Memory B cell (primary cell): ENCODE measurements around the gene GRHL1.
"Not testable (repeated sequence)": the region's sequence is repeated elsewhere in the genome, so short reads cannot be mapped to it uniquely, and the experiment has no call there.

Source experiments
- ATAC-seq: fragments of 150-1000 bp; cut with Tn5 transposase; 2 replicates; pipeline ENCODE4 v1.10.0; 2021; ENCODE audit warnings: low read depth, mild to moderate bottlenecking, moderate library complexity
- DNase-seq, 2 donors: peaks; one replicate each; pipeline ENCODE4 v3.0.0; 2022; ENCODE audit warnings: low spot score in 2 of 2
- H3K27ac Mint-ChIP-seq: one replicate; pipeline ENCODE4 v1.8.0; 2022; ENCODE audit warnings: mild to moderate bottlenecking, moderate library complexity, mixed read lengths
- H3K27me3 Mint-ChIP-seq: one replicate; pipeline ENCODE4 v1.8.0; 2022; ENCODE audit warnings: mixed read lengths
- H3K36me3 Mint-ChIP-seq: one replicate; pipeline ENCODE4 v1.8.0; 2022; ENCODE audit warnings: mild to moderate bottlenecking, mixed read lengths
- H3K4me1 Mint-ChIP-seq: one replicate; pipeline ENCODE4 v1.8.0; 2022; ENCODE audit warnings: mixed read lengths
- H3K4me3 Mint-ChIP-seq: one replicate; pipeline ENCODE4 v1.8.0; 2022; ENCODE audit warnings: mild to moderate bottlenecking, moderate library complexity, mixed read lengths
- H3K9me3 Mint-ChIP-seq: one replicate; pipeline ENCODE4 v1.8.0; 2022; ENCODE audit warnings: mixed read lengths

The GRHL1 gene

GRCh38 chr2:10010861-10011605 lies 59.5 kb downstream of the GRHL1 start:
- ATAC-seq, H3K9me3 Mint-ChIP-seq, H3K4me1 Mint-ChIP-seq, H3K27me3 Mint-ChIP-seq, H3K27ac Mint-ChIP-seq, H3K4me3 Mint-ChIP-seq, DNase-seq, H3K36me3 Mint-ChIP-seq: not testable (repeated sequence)

GRCh38 chr2:10011606-10012325 lies 60.3 kb downstream of the GRHL1 start:
- H3K4me3 Mint-ChIP-seq, H3K36me3 Mint-ChIP-seq, ATAC-seq, H3K27me3 Mint-ChIP-seq, DNase-seq, H3K27ac Mint-ChIP-seq, H3K9me3 Mint-ChIP-seq, H3K4me1 Mint-ChIP-seq: not testable (repeated sequence)

GRCh38 chr2:10012366-10012962 lies 61.0 kb downstream of the GRHL1 start:
- H3K36me3 Mint-ChIP-seq, result not testable (repeated sequence)

GRCh38 chr2:10012963-10013461 lies 61.5 kb downstream of the GRHL1 start:
- no peaks in the 10 kb centered on the region for H3K36me3 Mint-ChIP-seq
- no peaks in the 10 kb centered on the region for H3K4me1 Mint-ChIP-seq
- ATAC-seq (no peak), DNase-seq (no peak)
- H3K4me3 Mint-ChIP-seq, result no peak overlapping the region
- no peaks in the 10 kb centered on the region for H3K9me3 Mint-ChIP-seq
- no peak overlapping the region for H3K27ac Mint-ChIP-seq
- peaks cover 4% of the 10 kb centered on the region for H3K27me3 Mint-ChIP-seq

More at GRCh38 chr2:10012366-10012962, 61.0 kb downstream of the GRHL1 start:
- H3K27ac Mint-ChIP-seq, H3K4me1 Mint-ChIP-seq, DNase-seq, H3K4me3 Mint-ChIP-seq, H3K9me3 Mint-ChIP-seq, H3K27me3 Mint-ChIP-seq, ATAC-seq: not testable (repeated sequence)

GRCh38 chr2:10013651-10014417 lies 62.3 kb downstream of the GRHL1 start:
- H3K4me3 Mint-ChIP-seq, ATAC-seq, H3K4me1 Mint-ChIP-seq, H3K36me3 Mint-ChIP-seq, H3K27me3 Mint-ChIP-seq, DNase-seq, H3K9me3 Mint-ChIP-seq, H3K27ac Mint-ChIP-seq: not testable (repeated sequence)

- Mint-ChIP-seq H3K9me3 (no peaks in the 10 kb centered on the region), H3K27me3 (peaks cover 6% of the 10 kb centered on the region), H3K36me3 (no peaks in the 10 kb centered on the region), H3K4me3 (no peak overlapping the region), H3K4me1 (no peaks in the 10 kb centered on the region), H3K27ac (no peak overlapping the region)
- no peak for DNase-seq
- ATAC-seq, result no peak
Observed at GRCh38 chr2:10014418-10015190, 63.1 kb downstream of the GRHL1 start.

GRCh38 chr2:10015376-10015989 lies 64.0 kb downstream of the GRHL1 start:
- ATAC-seq, H3K9me3 Mint-ChIP-seq, H3K36me3 Mint-ChIP-seq, DNase-seq, H3K27ac Mint-ChIP-seq, H3K4me3 Mint-ChIP-seq, H3K27me3 Mint-ChIP-seq, H3K4me1 Mint-ChIP-seq: not testable (repeated sequence)

GRCh38 chr2:10016001-10016801 lies 64.7 kb downstream of the GRHL1 start:
- Mint-ChIP-seq H3K36me3 (no peaks in the 10 kb centered on the region), H3K4me1 (no peaks in the 10 kb centered on the region), H3K27me3 (peaks cover 4% of the 10 kb centered on the region), H3K4me3 (no peak overlapping the region), H3K9me3 (no peaks in the 10 kb centered on the region), H3K27ac (no peak overlapping the region)
- DNase-seq (no peak), ATAC-seq (no peak)

GRCh38 chr2:10016802-10017258 lies 65.3 kb downstream of the GRHL1 start:
- Mint-ChIP-seq H3K4me3 (no peak overlapping the region), H3K4me1 (no peaks in the 10 kb centered on the region), H3K9me3 (no peaks in the 10 kb centered on the region), H3K27me3 (peaks cover 4% of the 10 kb centered on the region), H3K27ac (no peak overlapping the region), H3K36me3 (no peaks in the 10 kb centered on the region)
- ATAC-seq (no peak), DNase-seq (no peak)

GRCh38 chr2:10017313-10017941 lies 65.9 kb downstream of the GRHL1 start:
- Mint-ChIP-seq H3K4me3 (no peak overlapping the region), H3K27ac (no peak overlapping the region), H3K36me3 (no peaks in the 10 kb centered on the region), H3K9me3 (no peaks in the 10 kb centered on the region), H3K27me3 (peaks cover 4% of the 10 kb centered on the region), H3K4me1 (no peaks in the 10 kb centered on the region)
- ATAC-seq, result no peak
- no peak for DNase-seq

GRCh38 chr2:10019174-10019573 lies 67.7 kb downstream of the GRHL1 start:
- peaks cover 4% of the 10 kb centered on the region for H3K27me3 Mint-ChIP-seq
- H3K36me3 Mint-ChIP-seq, result no peaks in the 10 kb centered on the region
- H3K27ac Mint-ChIP-seq, result no peak overlapping the region
- ATAC-seq (no peak), DNase-seq (no peak)
- H3K4me1 Mint-ChIP-seq, result no peaks in the 10 kb centered on the region
- no peak overlapping the region for H3K4me3 Mint-ChIP-seq
- no peaks in the 10 kb centered on the region for H3K9me3 Mint-ChIP-seq
